ENCODE data around the gene F7. TPM values are rescaled to one million over a fixed set of nuclear protein-coding genes. Genes with fewer than 3 reads are reported as not detected.

Gene F7
- total and polyA plus RNA-seq, 10 donors, result 0.03 TPM; not detected in 9

GRCh38 chr13:113112893-113113845, 7.6 kb downstream of the F7 start:
- peak; percentile 56 for DNase-seq
- intact Hi-C loops (cut with DNase I; ENCODE audit: low total_unique reads), result no loop called here
- Histone ChIP-seq H3K4me1 (peaks cover 9 to 18% (median 15%) of the 10 kb centered on the region in 6 donors), H3K27ac (no peak overlapping the region), H3K9me3 (no peaks in the 10 kb centered on the region), H3K36me3 (no peaks in the 10 kb centered on the region), H3K4me3 (no peak overlapping the region), H3K27me3 (replicated peaks in 1 of 7) (peaks cover 0 to 32% (median 21%) of the 10 kb centered on the region in 7 donors)
- TF ChIP-seq CTCF (IDR thresholded peaks at IDR 0.05 in 8 of 11, conservative IDR thresholded peaks at IDR 0.05 in 3 of 11) (no peak), POLR2A (IDR thresholded peaks at IDR 0.05) (no peak), POLR2AphosphoS5 (IDR thresholded peaks at IDR 0.05) (no peak)
- WGBS, 5 donors, result 28 to 42% (median 39%) methylated on average over 8 to 9 of the region's 9 CpGs

- H3K4me1 ChIP-seq, result peaks cover 9 to 18% (median 15%) of the 10 kb centered on the region in 6 donors
- no peak overlapping the region for H3K27ac ChIP-seq
- TF ChIP-seq POLR2A (IDR thresholded peaks at IDR 0.05) (no peak), CTCF (IDR thresholded peaks at IDR 0.05 in 8 of 11, conservative IDR thresholded peaks at IDR 0.05 in 3 of 11) (no peak), POLR2AphosphoS5 (IDR thresholded peaks at IDR 0.05) (no peak)
- peaks cover 0 to 39% (median 21%) of the 10 kb centered on the region in 7 donors for H3K27me3 ChIP-seq (replicated peaks in 1 of 7)
- peak; percentile 54 for DNase-seq
- H3K4me3 ChIP-seq, result no peak overlapping the region
- H3K36me3 ChIP-seq, result no peaks in the 10 kb centered on the region
- no peaks in the 10 kb centered on the region for H3K9me3 ChIP-seq
- WGBS, 5 donors, result 83 to 92% (median 88%) methylated on average over 2 to 8 of the region's 8 CpGs
- intact Hi-C loops (cut with DNase I; ENCODE audit: low total_unique reads), result no loop called here
Observed at GRCh38 chr13:113113846-113114271, 8.3 kb downstream of the F7 start.

- H3K9me3 ChIP-seq, result no peaks in the 10 kb centered on the region
- no peak for TF ChIP-seq POLR2A (IDR thresholded peaks at IDR 0.05)
- TF ChIP-seq POLR2AphosphoS5 (IDR thresholded peaks at IDR 0.05), result no peak
- no peak for TF ChIP-seq CTCF (IDR thresholded peaks at IDR 0.05 in 8 of 11, conservative IDR thresholded peaks at IDR 0.05 in 3 of 11)
- no peaks in the 10 kb centered on the region for H3K36me3 ChIP-seq
- 86 to 89% (median 87%) methylated on average over 17 of the region's 17 CpGs for WGBS, 5 donors
- H3K27me3 ChIP-seq (replicated peaks in 1 of 7), result peaks cover 0 to 30% (median 15%) of the 10 kb centered on the region in 7 donors
- peak; percentile 59 for DNase-seq
- no peak overlapping the region for H3K4me3 ChIP-seq
- H3K27ac ChIP-seq, result no peak overlapping the region
- intact Hi-C loops (cut with DNase I; ENCODE audit: low total_unique reads), result no loop called here
- H3K4me1 ChIP-seq, result peaks cover 9 to 14% (median 13%) of the 10 kb centered on the region in 6 donors
Observed at GRCh38 chr13:113114511-113115362, 9.1 kb downstream of the F7 start.

Measured in spleen (tissue), 11 donors.